Tibial nerve (tissue), 4 donors: ENCODE results near the gene PSMA5.

Experiments
- EP300 ChIP-seq, 2 donors: sonication (generic); formaldehyde crosslinking; IDR thresholded peaks; one replicate each; pipeline ENCODE4 v1.6.1; 2017; ENCODE audit warnings: antibody characterized with exemption in 2 of 2, mild to moderate bottlenecking in 1 of 2
- TF ChIP-seq, protein P1 (sequence below), 5 experiments: fragments of 200-600 bp in 3 of 5; fragments of 450-650 bp in 2 of 5; sonication (generic) in 3 of 5; IDR thresholded peaks; one replicate each; pipeline ENCODE4 v1.5.1; 2016 to 2019; ENCODE audit warnings: antibody characterized with exemption in 5 of 5, mild to moderate bottlenecking in 3 of 5, moderate library complexity in 2 of 5

DNA sequence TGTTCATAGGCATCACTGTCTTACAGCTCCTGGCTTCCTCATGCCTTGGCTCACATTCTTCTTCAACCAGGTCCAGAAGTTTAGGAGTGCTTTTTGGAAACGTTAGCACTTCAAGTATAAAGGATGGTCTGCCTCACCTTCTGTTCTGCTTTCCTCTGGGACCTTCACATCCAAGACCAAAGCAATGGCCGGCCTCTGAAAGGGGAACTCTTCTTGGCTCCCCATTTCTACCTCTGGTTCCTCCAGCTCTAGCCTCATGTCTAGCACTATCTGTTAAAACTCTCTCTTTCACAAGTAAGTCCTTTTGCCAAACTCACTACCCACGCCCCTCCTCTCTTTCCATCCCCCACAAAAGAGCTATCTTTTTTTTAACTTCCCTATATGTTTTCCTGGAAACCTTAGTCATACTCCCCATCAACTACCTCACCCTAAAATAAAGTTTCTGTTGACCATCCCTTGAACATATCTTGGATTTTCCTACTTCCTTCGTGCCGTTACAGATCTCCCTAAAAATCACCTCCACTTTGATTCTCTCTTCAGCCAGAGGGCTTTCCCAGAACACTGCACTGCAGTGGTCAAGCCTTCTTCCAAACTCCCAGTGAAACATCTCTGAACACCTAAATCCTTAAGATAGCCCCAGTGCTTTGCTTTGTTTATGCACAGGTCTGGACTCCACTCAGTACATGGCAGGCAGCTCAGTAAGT lies 36.5 kb downstream of the PSMA5 start:
- TF ChIP-seq, protein P1, sequence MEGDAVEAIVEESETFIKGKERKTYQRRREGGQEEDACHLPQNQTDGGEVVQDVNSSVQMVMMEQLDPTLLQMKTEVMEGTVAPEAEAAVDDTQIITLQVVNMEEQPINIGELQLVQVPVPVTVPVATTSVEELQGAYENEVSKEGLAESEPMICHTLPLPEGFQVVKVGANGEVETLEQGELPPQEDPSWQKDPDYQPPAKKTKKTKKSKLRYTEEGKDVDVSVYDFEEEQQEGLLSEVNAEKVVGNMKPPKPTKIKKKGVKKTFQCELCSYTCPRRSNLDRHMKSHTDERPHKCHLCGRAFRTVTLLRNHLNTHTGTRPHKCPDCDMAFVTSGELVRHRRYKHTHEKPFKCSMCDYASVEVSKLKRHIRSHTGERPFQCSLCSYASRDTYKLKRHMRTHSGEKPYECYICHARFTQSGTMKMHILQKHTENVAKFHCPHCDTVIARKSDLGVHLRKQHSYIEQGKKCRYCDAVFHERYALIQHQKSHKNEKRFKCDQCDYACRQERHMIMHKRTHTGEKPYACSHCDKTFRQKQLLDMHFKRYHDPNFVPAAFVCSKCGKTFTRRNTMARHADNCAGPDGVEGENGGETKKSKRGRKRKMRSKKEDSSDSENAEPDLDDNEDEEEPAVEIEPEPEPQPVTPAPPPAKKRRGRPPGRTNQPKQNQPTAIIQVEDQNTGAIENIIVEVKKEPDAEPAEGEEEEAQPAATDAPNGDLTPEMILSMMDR (IDR thresholded peaks at IDR 0.05) = no peak
- TF ChIP-seq EP300 (IDR thresholded peaks at IDR 0.05) = no peak
